Measurements from ENCODE around the gene DPH1.

Gene DPH1

DNA sequence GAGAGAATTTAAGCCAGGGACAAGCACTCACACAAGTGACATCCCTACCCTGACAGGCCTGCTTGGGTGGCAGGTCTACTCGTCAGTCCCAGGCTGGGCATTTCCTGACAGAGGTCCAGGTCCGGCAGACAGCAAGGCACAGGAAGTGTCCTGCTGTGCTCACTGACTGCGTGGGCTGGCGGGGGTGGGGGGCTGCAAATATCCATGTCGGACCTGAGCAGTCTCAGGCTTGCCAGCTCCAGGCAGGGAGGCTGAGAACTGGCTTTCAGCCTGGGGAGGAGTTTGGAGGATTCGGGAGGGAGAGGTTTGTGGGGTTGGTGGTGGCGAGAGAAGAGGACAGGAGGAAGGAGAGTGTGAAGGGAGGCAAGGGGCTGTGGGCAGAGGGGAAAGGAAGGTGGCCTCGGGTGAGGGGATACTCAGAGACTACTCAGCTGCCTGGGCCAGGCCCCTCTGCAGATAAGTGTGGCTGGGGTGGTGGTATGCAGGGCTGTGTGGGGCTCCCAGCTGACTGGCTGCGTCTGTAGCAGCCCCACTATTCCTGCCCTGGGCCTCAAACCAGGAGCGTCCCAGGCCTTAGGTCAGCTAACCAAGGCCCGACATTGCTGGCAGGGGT is 32.7 kb downstream of the DPH1 start:
- no peak for DNase-seq (ENCODE audit: low read depth)

DNA sequence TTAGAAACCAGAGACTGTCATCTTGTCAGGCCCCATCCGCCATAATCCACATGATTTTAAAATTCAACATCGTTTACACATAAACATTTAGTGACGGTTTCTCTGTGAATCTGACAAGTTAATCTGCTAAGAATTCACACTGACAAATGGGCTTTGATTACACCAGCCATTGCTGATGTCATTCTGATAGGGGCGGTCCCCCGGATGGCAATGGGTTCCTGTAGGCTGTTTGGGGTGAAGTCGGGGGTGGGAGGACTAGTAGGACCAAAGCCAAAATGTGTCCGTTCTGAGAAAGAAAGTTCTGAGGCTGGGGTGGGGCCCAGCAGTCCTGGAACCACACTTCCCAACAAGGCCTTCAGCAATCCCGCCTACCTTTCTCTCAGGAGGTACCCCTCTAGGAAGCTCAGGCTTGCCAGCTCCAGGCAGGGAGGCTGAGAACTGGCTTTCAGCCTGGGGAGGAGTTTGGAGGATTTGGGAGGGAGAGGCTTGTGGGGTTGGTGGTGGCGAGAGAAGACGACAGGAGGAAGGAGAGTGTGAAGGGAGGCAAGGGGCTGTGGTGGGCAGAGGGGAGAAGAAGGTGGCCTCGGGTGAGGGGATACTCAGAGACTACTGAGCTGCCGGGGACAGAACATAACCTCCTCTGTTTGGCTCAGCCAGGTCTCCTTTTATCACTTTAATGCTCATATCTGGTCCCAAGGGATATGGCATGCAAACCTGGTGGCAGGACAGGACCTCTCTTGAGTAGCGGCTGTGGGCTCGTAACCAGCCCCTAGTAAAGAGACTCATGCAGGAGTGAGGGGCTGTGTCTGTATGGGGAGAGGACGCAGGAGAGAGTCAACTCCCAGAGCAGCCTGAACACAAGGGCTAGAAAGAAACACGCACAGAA is 33.6 kb downstream of the DPH1 start:
- DNase-seq (ENCODE audit: low read depth), result no peak

DNA sequence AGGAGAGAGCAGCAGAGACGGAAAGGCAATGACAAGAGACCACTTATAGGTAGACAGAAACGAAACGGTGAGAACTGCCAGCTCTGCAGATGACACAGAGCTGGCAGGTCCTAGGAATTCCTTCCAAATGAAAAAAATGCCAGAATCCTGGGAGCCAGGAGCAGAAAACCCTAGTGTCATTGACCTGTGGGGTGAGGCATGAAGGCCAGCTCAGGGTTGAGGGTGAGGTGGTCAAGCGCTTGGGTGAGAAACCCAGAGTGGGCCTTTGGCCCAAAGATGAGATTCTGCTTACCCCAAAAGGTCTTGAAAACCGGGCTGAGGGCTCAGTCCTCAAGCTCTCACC is 34.2 kb downstream of the DPH1 start:
- DNase-seq (ENCODE audit: low read depth), result no peak

DNA sequence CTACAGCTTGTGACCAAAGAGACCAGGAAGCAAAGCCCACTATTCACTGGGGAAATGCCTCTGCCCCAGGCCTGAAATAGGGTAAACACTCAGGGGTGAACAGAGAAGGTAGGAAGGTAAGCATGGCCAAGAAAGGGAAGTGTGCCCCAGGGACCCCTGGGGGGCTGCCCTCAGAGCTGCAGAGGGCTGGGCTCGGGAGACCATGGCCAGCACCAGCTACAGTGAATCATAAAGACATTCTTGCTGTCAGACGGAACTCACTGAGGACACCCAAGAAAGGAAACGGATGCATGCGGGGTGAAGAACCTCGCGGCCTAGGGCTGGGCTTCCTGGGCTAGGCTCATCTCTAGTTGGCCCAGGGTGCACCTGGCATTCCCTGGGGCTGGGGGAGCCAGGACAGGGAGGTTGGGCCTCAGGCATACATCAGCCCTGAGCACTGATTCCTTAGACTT is 34.6 kb downstream of the DPH1 start:
- DNase-seq (ENCODE audit: low read depth), result no peak

DNA sequence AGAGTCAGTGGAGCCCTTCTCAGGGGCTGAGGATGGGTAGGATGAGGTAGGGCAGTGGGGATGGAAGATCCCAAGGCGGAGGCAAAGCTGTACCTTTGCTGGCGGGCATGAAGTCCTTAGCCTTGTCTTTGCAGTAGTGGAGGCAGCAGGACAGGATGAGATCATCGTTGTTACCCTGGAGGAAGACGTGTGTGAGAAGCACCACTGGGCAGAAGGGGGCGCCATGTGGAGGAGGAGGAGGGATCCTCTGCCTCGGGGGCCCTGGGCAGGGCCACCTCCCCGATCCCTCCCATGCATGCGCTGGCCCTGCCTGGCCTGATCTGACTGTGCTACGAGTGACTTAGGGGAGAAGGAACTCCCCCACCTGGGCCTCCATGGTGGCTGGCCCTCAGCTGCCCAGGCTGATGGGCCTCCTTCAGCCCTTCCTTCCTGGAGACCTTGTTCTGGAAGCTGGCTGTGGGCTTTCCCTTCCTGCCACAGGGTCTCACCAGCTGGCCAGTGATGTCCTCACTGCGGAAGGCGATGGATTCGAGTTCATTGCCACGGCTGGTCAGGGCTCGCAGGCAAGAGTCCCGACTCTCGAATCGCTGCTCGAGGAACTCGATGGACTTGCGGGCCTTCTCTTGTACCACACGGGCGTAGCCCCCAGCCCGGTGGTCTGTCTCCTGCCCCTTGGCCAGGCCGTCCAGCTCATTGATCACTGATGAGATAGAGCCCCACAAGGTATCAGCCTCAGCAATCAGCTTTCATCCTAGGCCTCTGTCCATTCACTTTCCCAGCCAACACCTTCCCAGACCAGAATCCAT is 35.2 kb downstream of the DPH1 start:
- DNase-seq (ENCODE audit: low read depth), result peak; percentile 76

DNA sequence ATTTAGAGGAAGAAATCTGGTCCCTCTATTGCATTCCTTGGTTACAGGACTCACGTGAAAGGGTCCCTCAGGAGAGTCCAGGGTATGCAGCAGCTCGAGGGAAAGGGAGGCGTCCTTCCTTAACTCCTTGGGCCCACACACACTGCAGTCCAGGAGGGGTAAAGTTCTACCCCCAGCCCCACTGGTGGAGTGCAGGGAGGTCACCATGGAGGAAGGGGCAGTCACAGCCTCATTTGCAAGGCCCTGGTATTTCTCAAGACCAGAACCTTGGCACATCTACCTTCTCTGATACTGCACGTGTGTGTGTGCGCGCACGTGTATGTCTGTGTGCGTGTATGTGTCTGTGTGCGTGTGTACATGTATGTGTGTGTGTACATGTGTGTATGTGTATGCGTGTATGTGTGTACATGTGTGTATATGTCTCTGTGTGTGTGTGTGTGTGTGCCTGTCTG is 36.0 kb downstream of the DPH1 start:
- no peak for DNase-seq (ENCODE audit: low read depth)

DNA sequence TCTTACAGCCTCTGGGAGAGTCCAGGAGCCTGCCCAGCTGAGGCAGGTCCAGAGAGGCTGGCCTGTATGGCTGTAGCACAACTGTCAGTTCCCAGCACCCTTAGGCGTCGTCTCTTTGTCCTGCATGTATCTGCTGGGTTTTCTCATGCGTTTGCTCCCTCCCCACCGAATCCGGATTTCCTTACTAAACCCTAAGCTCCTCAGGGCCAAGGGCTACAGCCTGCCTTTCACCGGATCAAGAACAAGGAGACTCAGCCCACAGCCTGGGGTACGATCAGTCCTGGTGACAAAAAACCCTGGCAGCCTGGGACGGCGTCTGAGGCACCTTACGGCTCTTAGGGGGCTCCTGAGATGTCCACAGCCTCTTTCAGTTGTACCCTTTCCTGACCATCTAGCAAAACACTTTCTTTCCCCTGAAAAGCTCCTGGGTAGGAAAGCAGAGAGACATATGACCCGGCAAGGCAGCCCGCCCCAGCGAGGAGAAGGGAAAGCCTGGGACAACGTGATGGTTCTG is 37.2 kb downstream of the DPH1 start:
- DNase-seq (ENCODE audit: low read depth), result no peak

DNA sequence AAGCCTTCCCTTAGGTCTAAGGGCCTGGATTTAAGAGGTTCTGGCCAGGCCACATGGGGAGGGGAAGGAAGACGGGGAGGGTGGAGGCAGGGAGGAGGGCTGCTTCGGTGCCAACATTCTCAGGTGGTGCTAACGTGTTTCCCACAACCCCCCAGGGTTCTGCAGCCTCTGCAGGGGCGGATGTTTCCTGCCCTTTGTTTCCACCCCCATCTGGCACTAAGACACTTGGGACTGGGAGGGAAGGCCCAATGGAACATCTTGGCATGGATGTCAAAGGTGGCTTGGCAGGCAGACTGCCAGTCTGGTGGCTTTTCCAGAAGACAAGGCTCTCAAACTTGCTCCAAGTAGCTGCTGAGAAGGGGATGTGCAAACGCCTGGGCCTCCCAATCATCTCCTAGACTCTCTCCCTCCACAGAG is 37.7 kb downstream of the DPH1 start:
- no peak for DNase-seq (ENCODE audit: low read depth)

DNA sequence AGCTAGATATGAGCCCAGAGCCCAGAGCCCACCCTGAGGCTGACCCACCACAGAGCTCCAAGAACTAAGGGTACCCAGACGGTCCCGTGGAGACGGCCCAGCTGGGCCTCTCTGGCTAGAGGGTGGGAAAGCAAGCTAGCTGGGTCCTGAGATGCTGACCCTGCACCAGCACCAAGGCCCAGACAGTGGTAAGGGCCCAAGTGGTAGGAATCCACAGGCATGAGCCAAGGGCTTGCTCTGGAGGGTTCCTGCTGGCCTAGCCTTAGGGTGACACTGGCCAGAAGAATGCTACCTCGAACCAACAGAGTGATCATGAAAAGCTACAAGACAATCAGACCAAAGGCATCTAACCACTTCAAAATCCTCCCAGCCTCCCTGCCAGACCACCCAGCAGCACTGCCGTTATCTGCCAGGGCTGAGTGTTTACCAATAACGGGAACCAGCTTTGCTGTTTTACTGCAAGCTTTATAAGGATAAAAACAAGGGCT is 38.1 kb downstream of the DPH1 start:
- DNase-seq (ENCODE audit: low read depth), result no peak

DNA sequence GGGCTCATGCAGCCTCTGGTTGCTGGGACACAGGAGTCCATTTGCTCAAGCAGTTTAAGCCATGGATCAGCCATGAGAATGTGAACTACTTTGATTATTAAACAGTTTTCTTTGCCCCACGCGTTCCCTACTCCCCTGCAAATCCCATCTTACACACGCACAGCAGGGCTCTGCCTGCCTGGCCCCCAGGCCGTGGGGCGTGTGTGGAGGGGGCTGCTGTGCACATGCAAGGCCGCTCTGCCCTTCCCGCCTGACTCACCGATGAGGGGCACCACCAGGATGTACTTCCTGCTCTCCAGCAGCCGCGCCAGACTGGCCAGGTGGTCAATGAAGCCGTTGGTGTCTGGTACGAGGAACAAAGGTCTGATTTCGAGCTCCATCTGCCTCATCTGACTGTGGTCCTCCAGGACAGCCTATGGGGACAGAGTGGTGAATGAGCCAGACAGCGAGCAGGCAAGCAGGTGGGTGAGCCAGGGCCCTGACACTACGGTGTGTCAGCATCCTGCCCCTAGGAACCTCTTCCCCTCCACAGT is 38.6 kb downstream of the DPH1 start:
- DNase-seq (ENCODE audit: low read depth), result no peak

DNA sequence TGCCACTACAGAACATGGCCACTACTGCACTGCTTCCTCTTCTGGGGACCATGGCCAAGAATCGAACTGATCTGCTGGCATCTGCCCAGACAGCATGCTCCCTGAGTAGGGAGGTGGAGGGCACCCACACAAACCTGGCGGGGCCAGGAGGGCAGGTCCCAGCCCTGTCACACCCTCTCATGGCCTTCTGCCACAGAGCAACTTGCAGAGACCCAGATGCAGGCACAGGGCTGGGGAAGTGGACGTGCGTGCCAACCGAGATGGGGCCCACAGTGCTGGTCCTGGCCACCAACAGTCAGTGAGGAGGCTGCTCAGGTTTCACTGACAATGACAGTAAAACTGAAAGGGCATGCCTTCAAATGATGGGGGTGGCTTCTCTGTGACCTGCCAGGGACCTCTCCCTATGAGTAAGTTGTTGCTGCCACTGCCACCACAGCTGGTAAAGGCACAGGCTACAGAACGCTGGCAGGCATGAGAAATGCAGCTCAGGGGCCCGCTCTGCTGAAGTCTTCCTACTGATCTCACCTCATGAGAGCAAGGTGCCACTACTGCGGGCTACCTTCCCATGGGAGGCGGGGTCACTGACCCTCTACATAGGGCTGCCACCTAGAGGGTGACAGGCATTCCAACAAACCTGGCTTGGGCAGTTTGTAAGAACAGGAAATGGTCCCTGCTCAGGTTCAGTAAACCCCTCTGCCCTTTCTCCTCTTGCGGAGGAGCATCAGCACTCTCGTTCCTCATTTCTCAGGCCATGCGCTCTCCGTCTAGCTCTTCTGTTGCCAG is 40.5 kb downstream of the DPH1 start:
- peak; percentile 74 for DNase-seq (ENCODE audit: low read depth)

DNA sequence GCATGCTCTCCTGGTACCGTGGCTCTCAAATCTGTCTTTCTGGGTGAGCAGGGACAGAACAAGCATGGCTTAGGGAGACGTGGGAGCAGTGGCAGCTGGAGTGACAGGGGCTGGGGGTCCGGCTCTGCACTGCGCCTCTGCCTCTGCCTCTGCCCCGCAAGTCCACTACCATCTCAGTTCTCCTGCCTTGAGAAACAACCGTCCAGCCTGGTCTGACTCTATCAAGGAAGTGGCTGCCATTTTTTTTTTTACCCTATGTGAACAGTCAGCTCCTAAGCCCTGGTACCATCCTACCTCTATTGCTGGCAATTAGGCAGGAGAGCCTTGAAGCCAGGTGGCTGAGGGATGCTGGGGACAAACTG is 41.1 kb downstream of the DPH1 start:
- DNase-seq (ENCODE audit: low read depth), result no peak

DNA sequence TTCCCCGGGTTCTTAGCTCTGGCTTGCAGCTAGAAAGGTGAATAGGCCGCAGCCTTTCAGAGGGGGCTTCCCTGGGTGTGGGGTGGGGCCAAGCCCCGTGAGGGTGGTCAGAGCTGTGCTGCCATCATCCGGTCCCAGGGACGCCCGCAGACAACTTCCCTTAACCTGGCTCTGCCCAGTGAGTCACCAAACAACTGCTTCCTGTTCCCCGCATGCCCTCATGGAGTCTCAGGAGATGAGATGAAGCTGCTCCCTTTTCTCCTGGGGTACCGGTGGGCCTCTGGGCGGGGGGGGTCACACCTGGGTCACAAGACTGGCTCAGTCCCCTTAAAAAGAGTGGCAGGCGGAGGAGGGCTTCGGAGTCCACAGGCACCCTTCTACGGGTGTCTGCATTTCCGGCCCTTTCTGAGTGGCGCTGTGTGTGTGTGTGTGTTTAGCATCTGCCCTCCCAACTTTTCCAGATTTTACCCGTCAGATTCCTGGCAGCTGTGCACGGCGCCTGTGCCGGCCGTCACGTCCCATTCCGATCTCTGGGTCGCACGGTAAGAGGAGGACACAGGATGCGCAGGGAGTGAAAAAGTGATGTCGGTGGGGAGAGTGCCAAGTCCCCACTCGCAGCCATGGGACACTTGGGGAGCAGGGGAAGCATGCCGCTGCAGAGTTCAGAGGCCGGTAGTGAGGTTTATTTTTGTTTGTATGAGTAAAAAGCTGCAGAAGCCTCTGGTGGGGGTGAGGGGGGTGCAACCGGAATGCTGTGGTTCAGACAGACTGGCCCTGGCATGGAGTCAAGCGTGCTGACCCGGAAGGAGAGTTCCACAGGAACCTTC is 41.7 kb downstream of the DPH1 start:
- no peak for DNase-seq (ENCODE audit: low read depth)

DNA sequence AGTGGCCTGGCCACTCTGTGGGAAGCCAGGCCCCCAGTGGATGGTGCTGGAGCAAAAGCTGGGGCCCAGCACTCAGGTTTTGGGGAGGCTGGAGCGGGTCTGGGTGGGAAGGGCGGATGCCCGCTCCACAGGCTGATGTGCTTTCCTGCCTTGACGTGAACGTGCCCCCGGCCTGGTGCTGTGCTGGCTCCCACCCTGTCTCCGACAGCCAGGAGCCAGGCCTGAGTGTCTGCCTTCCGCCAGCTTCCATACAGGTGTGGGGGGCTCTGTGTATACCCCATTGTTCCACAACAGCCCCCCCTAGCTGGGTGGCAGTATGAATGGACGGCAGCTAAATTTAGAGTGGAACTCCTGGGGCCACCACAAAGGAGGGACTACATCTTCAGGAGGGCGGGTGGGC is 45.0 kb downstream of the DPH1 start:
- no peak for DNase-seq (ENCODE audit: low read depth)

DNA sequence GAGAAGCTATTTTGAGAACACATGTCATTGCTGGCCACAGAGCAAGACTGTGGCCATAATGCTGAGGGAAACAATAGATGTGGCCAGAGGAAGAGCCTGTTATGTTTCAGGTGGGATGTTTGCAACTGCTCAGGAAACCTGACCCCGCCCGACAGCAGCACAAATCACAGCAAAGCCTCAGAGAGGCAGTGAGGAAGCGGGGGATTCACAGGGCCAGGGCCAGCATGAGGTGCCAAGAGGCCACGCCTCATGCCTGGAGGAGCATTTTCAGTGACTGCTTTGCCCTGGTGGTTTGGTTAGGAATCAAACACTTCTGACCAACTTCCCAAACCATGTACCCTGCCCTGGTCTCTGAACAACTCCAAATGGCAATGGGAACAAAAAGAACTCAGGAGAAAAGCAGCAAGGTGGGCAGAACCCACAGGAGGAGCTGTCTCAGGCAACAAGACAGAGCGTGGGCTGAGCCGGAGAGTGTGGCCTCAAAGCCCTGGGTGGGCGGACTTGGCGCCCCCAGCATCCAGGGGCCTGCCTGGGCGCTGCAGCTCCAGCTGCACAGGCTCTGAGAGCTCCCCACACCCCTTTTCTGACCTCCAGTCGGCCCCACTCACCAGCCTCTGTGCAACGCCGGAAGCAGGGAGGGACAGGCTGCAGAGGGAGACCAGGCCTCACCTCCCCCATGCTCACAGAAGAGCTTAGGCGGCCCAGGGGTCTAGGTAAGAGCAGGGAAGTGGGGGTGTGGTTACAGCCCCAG is 45.6 kb downstream of the DPH1 start:
- no peak for DNase-seq (ENCODE audit: low read depth)

DNA sequence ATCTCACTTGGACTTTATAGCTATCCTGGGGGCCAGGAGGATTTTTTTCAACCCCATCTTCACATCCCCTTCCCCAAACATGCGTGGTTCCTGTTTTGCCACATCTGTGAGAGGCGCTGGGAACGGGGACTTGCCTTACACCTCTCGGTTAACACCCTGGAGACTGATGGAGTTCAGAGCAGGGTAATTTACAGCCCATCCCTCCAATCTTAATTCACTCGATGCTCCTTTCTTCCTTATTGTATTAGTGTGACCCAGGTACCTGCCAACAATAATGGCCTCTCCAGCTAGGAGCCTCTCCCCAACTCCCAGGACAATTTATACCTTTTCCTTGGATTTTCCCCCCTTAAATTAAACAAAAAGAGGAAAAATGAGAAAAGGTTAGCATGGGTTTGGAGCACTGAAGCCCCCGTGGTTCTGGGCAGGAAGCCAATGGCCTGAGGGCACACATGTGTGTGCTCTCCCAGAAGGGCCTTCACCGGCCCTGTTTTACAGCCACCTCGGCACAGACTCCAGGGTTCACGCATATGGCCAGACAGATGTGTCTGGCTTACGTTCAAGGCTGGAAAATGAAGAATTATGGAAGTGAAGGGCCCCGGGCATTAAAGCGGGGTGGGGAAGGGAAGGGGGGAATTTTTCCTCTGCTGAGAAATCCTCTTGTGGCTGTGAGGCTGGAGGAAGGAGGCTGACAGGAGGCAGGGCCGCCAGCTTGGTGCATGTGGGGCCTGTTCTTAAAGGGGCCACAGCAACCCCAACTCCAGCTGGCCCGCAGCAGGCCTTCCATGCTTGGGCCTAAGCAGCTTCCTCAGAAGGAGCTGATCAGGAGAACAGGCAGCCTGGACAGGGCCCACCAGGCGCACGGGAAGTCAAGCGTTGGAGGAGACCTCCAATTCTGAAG is 46.4 kb downstream of the DPH1 start:
- no peak for DNase-seq (ENCODE audit: low read depth)

DNA sequence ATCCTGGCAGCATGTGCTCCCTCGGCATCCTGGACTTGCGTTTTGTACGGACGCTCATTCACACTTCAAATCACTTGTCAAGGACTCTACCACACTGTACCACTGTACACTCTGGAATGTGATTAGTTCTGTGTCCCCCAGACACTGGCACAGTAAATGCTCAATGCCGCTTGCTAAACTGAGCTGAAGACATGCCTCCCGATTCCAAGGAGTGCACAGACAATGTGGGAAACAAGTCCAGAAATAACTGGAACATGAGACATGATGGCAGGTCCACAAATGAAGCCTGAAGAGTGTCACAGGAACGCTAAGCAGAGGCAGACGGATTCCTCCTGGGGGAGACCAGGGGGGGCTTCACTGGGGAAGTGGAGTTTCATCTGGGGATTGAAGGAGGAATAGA is 47.1 kb downstream of the DPH1 start:
- DNase-seq (ENCODE audit: low read depth), result no peak

DNA sequence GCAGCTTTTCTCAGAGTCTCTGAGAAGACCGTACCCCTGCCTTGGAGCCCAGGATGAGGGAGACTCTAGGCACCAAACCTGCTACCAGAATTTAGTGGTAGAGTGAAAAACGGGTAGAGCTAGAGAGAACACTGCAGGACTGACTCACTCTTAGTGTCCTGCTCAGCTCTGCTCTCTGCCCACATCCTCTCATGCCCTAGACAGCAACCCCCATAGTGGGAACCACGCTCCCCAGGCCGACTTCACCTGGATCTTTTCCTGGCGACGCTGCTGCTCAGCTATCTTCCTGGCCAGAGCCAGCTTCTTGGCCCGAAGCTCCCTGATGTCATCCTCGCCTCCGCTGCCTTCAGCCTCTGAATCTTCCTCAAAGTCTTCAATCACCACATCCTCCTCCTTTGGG is 51.6 kb downstream of the DPH1 start:
- no peak for DNase-seq (ENCODE audit: low read depth)
